Measurements from ENCODE around the gene SMPD3.

Gene SMPD3

DNA sequence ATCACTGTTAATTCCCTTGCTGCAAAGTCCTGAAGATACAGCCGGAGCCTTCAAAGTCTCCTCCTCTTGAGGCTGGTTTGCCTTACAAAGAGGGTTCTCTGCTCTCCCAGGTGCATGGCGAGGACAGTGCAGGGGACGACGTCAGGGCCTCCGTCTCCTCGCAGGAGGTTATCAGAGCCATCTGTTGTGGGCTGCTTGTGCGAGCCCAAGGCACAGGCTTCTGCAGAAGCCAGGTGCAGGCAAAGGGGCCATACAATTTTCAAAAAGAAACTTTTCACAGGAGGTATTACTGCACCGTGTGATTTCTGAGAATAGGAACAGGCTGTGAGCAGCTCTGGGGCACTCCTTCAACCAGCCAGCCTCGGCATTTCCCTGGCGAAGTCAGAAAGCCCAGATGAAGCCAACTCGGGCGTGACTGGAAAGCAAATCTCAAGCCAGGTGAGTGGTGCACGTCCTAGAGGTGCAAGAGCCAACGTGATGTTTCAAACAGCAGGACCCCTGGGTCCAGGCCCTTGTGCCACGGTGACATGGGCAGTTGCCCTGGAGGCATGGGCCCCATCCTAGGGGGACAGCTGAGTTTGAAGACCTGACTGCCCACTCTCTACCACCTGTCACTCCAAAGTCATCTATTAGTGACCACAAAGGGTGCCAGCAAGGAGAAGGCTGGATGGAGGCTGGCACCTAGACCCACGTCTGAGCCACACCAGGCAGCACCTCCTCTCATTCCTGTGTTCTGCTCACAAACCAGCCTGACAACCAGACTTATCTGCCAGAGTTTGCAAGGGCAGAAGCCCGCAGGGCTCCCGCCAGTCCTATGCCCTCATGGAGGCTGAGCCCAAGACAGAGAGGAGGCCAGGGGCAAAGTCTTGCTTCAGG lies 68.6 kb downstream of the SMPD3 start:
- DNase-seq, result no peak

DNA sequence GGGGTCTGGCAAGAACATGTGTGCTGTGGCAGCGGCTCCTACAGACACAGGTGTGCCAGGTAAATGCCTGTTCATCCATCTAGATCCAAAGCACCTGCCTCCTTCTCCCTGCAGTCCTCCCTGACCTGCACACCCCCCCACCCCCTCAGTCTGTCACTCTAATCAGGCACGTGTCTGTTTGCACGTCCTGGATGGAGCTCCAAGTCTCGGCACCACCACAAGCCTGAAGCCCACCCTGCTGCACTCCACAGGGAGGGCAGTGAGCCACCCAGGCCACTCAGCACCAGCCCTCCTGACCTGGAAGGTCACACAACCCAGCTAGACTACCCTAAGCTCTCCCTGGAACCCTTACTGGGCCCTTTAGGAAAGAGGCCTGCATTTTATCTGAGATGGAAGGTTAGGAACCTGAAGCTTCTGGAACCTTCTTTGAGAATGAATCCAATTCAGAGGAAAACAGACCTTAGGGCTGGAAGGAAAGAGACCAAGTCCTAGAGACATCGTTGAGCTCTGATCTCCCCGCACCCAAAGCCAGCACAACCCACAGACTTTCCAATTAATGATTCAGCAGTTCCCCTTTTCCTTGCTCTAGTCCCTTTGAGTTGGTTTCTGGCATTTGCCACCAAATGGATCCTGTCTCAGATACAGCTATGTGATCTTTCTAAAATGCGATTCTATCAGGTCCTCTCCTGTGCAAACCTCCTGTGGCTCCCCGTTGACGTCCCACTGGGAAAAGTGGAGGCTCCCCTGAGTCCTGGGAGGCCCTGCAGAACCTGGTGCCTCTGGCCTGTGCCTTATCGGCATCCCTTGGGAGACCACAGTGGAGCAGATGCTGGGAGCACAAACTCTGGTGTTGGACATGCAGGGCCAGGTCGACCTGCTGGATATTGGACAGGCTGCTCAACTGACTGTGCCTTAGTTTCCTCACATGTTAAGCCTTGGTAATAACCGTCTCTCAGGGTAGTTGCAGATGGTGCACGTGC lies 69.6 kb downstream of the SMPD3 start:
- DNase-seq, result no peak

DNA sequence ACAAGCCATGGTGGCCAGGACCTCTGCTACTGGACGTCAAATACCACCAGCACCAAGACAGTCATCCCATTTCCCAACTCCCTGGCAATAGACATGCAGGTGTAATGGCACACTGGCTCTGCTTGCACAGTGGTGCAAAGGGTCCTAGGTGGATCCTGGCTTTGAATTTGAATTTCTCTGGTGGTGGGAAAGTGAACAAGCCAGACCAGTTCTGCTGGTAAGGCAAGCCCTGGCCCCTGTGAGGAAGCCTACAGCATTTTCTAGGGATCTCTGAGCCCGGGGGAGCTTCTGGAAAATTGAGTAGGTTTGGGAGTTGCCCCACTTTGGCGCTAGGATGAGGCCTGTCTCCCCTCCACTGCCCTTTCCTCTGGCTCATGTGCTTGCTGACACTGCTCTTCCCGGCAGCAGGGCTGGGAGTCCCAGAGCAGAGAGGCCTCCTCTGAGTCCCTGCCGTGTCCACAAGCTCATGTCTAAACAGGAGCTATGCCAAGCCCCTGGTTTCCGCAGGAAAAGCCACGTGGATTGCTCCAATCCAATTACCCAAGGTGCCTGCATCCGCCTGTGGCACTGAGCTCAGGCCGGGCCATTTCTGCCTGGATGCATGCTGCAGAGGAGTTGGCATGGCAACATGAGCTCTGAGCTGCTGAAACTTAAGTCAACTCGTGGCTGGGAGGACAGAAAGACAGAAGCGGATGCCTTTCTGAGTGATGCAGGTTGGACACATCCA lies 70.5 kb downstream of the SMPD3 start:
- no peak for DNase-seq

DNA sequence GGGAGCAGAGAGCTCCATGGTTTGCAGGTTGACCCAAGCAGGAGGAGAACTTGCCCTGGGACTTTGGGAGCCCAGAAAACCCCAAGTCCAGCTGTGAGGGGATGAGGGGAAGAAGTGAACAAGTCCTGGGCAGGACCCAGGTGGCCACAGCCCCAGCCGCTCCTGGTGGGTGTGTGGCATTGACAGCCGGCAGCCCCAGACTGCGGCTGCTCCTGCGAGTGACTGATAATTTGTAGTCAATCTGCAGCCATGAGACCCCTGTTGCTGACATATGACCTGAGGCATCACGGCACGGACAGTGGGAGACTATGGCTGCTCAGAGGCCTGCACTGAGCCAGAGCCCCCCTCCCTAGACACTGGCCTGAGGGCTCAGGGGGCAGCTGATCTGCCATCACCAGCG lies 71.1 kb downstream of the SMPD3 start:
- no peak for DNase-seq

DNA sequence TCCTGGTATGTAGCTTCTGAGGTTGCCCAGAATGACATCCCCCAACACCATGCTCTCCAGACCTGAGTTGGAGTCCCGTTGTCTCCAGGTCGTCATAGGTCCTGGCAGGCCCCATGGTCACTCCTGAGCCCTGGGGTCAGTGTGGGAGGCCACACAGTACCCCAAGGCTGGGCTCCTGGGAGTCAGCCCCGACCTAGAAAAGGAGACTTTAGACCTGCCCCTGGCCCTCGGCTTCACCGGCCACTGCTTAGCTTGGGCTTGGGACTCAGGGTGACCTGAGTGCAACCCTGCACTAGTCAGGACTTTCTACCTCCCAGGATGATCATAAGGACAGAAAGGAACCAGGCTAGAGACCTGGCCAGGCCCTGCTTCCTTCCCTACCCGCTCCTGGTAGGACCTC lies 71.7 kb downstream of the SMPD3 start:
- no peak for DNase-seq

DNA sequence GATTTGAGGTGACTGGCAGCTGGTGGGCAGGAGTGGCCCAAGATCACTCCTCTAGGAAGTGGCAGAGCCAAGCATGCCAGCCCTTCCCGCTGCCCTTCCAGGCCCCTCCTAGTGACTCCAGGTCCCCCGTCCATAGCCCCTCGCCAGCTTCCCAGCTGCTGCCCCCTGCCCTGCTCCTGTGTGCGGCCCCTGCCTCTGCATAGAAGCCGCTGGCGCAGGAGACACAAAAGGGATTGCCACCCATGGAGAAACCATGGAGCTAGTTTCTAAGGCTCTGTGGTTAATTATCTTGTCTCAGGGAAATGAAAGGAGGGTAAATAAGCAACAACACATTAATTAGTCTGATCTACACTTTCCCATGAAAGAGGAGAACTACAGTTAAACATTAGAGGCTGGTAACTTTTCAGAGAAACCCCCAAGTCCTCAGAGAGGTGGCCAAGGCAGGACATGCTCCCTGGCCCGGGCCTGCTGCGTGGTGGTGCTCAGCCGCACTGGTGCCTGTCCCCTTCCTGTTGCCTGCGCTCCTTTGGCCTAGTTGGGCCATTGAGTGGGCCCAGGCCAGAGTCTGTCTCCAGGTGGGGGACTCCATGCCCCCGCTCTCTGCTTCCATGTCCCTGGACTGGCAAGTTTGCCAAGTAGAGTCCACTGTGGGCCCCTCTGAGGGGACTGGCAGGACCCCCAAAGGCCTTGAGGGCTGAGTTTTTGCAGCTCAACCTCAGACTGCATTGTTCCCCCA lies 72.3 kb downstream of the SMPD3 start:
- DNase-seq, result no peak

DNA sequence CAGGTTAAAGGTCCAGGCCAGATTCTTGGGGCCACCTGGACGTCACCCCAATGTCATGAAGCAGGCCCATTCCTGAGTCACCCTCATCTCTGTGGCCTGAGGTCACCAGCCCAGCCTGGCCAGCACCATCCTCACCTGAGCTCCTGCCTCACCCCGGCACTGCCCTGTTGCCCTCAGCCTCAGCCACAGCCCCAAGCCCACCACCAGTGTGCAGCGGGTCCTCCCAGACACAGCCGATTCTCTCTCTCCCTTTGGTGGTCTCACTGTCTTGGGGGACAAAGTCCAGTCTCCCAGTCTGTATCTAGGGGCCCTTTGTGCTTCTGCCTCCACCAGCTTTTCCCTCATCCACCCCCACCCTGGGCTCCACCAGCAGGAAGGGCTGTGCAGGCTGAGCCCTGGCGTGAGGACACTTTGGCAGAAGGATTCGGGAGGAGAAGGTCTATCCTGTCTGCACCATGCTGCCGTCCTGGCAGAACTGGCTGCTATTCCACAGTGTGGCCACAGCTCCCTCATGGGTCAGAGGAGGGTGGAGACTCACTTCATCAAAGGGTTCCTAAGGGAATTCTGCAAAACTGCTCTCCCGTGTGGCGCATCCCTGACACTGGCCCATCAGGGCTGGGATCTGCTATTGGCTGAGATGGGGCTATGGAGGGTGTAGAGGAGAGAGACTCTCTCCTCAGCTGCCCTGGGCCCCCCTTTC lies 73.2 kb downstream of the SMPD3 start:
- no peak for DNase-seq

DNA sequence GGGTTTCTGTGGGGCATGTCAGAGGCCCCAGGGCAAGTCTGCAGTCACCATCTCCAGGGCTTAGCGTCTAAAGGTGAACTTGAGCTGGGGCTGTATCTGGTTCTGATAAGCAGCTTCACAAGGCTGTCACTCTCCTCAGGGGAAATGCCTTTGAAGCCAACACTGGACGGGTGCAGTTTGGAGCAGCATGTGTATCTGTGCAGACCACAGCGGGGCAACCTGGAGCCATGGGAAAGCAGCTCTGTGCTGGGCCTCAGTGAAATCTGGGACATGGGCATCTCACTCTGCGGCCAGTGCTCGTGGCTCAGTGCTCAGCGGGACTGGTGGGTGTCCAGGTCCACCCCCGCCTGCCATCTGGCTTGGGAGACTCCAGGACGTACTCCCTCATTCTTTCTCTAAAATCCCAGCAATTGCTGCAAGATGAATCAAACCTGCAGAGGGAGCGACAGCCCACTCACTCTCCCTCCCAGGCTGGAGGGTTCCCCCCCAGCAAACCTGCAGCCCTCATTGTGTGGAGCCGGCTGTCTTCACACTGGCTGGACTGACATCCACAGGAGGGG lies 74.0 kb downstream of the SMPD3 start:
- no peak for DNase-seq

DNA sequence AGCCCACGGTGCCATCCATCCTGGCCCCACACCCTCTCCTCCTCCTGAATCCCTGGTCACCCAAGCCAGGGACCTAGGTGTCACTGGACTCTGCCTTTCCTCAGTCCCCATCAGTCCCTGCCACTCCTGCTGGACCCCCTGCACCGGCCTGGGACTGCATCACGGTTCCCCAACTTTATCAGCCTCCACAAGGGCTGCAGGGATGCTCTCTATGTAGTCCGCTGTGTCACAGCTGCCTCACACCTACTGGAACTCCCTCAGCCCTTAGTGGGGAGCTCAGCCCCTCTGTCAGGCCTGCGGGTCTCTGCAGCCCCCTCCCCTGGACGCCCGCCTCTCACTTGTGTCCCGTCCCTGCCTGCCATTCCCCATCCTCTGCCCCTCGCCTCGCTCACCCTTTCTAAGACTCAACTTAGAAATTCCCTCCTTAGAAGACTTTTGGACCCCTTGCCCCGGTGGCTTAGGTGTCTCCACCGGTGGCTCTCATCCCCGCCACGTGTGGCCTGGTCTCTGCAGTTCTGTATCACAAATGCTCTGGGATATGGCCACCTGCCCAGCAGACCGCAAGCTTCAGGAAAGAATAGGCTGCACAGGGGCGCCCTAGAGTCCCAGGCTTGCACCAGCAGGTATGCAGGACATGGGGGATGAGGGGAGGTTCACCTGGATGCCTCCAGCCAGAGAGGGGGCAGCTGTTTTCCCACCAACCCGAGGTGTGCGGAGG lies 74.6 kb downstream of the SMPD3 start:
- DNase-seq, result no peak

DNA sequence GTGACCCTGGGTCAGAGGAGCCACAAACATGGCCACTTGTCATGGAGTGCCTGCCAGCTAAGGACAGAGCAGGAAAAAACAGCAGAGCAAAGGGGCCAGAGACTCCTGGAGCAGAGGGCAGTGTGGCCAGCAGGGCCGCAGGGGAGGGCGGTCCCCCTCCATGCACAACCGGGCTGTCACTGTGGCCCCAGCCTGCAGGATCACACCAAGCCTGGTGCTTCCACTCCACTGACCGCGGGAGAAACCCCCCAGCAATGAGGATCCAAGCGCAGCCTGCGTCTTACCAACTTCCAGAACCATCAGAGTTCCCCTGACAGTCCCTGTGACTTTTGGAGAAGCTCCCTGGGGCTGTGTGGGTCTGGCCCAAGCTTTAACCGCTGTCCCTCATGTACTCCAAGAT lies 75.5 kb downstream of the SMPD3 start:
- no peak for DNase-seq

DNA sequence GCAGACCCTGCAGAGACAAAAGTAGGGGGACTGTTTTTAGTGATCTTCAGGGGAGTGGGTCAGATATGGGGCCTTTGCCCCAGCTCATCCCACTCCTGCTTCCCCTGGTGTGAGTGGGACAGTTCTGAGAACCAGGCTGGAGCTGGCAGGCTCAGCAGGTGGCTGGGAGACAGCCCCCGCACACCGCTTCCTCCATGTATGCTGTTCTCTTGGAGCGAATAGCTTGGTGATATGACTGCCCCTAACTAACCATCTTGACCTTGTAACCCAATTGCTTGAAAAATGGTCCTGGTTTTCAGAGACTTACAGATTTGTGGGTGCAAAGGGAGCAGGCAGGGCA lies 76.0 kb downstream of the SMPD3 start:
- DNase-seq, result no peak

DNA sequence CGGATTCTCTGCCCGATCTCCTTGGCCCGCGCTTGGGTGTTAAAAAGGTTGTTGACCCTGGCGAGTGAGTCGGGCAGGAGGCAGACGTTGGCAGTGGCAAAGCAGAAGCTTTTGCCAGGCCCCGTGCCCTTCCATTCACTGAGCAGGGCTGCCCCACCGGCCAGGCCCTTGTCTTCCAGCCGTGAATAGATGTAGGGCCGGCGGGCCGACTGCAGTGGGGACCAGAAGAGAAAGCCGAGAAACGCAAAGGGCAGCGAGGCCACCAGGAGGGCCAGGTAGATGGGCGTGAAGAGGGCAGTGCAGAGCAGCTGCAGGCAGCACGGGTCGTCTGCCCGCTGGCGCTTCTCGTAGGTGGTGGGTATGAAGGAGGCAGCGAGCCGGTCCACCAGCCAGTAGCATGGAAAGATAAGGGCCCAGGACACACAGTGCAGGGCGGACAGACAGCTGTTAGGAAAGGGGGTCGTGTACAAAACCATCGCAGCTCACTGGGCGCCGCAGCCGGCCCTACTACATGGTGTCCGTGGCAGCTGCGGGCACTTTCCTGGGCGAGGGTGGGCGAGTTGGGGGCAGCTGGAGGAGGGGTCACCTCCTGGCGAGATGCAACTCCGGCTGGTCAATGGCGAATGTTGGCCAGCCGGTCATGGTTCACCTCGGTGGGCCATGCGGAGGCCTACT lies 76.5 kb downstream of the SMPD3 start:
- DNase-seq, result no peak

DNA sequence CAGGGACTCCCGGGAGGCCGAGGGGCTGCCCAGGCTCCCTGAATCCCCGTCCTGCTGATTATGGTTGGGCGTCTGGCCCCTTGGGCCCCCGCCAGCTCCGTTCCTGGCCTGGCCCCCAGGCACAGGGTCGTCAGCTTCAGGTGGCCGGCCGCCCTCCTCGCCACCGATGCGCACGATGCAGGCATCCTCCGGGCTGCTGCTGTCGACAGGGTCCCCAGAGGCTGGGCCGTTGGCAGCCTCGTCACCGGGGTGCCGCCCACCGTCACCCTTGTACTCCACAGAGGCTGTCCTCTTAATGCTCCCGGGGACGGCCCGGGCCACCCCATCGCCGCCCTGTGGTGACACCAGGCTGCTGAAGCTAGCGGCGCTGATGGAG lies 77.0 kb downstream of the SMPD3 start:
- DNase-seq, result no peak

DNA sequence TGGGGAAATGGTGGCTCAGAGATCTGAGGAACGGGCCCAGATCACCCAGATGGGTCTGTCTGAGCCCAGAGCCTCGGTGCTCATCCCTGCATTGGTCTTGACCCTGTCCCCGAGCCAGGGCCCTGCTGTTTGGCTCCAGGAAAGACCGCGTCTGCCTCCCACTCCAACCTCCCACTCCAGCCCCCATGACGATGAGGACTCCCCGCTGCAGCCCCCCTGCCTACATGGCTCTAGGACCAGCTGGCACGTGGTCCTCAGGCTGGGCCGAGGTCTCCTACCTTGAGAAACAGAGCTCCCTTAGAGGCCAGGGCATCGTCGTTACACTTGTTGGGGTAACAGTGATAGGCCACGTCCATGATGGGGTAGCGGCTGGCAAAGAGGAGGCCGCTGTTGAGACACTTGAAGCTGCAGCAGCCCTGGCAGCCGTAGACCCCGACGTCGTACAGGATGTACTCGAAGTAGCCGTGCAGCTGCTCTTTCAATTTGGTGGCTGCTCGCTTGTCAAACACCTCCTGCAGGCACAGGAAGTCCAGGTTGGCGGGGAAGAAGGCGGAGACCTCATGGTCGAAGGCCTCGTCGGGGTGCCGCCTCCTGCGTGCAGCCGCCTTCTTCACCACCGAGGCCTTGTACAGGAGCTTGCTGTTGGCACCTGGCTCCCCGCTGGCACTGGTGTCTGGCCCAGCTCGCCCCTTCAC lies 77.6 kb downstream of the SMPD3 start:
- DNase-seq, result no peak

DNA sequence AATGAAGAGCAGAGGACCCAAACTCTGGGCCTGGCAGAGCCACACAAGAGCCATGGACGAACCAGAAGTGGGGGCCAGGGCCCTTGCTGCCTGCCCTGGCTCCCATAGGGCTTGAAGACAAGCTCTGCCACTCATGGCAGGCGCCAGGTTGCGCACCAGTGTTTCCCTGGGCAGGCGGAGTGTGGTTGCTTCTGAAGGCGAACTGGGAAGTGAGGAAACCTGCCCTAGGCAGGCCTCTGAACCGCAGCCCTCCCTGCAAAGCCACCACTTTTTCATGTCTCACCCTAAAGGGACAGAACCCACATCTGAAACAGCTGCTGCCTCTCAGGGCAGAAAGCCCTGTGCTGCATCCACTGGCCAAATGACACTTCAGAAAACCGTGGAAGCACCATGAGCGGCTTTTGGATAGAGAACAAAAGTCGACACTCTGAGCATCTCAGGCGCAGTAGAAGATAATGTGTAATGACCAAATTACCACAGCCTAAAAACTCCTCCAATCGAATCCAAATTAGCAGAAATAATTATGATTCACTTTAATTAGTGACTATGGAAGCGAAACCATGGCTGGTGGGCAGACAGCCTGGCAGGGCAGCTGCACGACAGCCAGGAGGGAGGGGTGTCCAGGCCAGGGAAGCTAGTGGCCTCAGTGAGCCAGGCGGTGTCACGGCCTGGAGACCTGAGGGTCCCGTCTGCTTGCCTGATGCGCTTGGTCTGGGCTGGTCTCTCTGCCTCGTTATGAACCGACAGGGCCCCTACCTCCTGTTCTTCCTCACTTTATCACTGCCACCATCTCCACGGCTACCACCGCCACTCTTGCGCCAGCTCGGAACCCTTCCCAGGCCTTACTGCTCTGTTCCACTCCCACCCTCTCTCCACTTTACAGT lies 78.4 kb downstream of the SMPD3 start:
- DNase-seq, result peak; percentile 6 to 58

DNA sequence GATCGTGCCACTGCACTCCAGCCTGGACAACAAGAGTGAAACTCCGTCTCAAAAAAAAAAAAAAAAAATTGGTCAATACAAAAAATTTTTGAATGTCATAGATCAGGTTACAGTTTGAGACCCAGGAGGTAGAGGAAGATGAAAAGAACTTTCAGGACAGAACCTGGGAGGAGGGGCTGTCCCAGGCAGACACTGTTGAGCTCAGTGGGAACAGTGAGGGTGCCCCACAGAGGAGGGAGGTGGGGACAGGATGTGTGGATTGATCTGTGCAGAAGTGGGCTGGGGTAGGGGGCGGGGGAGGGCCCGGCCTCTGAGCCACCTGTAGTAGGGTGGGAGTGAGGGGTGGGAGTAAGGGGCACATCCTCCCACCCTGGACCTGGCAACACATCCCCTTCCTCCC lies 79.1 kb downstream of the SMPD3 start:
- DNase-seq, result no peak

DNA sequence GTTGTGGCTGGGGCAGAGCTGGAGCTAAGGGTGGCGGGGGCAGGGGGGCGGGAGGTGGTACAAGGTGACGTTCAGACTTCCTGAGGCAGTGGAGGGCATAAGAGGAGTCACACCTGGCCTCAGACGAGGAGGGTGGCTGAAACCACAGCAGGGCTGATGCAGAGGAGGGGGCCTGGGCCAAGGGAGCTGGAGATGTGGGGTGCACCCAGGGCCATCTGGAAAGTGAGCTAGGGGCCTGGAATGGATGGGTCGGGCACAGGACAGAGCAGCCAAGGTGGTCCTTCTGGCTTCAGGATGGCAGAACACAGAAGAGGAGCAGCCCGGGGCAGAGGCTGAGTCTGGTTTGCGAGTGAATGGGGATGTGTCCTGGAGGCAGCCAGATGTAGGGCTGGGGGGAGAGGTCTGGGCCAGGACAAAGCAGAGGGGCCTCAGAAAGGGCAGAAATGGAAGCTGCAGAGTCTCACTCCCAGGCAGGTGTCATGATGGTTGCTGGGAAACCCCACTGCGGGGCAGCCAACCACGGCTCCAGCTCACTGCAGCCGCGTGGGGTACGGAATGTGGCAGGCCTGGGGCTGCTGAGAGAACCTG lies 79.9 kb downstream of the SMPD3 start:
- DNase-seq, result no peak

DNA sequence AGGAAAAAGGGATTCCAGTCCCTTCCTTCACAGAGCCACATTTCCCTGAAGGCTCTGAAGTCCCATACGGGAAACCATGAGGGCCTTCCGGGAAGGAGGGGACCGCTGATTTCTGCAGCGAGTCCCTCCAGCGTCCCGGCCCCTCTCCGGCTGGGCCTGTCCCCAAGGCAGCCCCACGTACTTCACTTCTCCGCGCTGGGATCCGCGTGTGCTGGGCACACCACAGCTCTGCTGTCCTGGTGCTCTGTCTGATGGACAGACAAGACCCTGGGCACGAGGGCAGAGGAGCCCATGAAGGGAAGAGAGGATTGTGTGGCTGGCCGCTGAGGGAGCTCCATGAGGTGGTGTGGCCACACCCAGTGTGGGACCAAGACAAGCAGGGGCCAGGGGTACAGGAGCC lies 80.4 kb downstream of the SMPD3 start:
- DNase-seq, result no peak

Data from bone marrow (tissue), 2 donors.